OCI-LY1 (cell line): ENCODE data around the gene TBC1D2B.
"Not testable (repeated sequence)": the region's sequence is repeated elsewhere in the genome, so short reads cannot be mapped to it uniquely, and the experiment has no call there.

Source experiments
- H2AFZ ChIP-seq: fragments of 200-600 bp; sonication (generic), shearing (Covaris generic); 2 replicates; pipeline ENCODE4 v1.6.0; 2014; ENCODE audit warnings: antibody characterized with exemption, mild to moderate bottlenecking, low read length
- H3F3A ChIP-seq: fragments of 200-600 bp; sonication (generic), shearing (Covaris generic); 2 replicates; pipeline ENCODE4 v1.6.0; 2014; ENCODE audit warnings: mild to moderate bottlenecking, antibody characterized with exemption, low read length, moderate library complexity; ENCODE audit not compliant: insufficient read depth
- H3K27ac ChIP-seq: fragments of 200-600 bp; sonication (generic); 2 replicates; pipeline ENCODE4 v1.5.1; 2014; ENCODE audit warnings: low read length, mixed run types, mild to moderate bottlenecking, low read depth; ENCODE audit not compliant: poor library complexity, severe bottlenecking
- H3K27me3 ChIP-seq: fragments of 200-600 bp; sonication (generic); 2 replicates; pipeline ENCODE4 v1.6.0; 2014; ENCODE audit warnings: antibody characterized with exemption, mild to moderate bottlenecking, low read length, moderate library complexity; ENCODE audit not compliant: insufficient read depth
- H3K36me3 ChIP-seq: fragments of 200-600 bp; sonication (generic); 2 replicates; pipeline ENCODE4 v1.6.1; 2014; ENCODE audit warnings: mild to moderate bottlenecking, antibody characterized with exemption, low read length, moderate library complexity, mixed read lengths; ENCODE audit not compliant: insufficient read depth
- H3K4me1 ChIP-seq: fragments of 200-600 bp; sonication (generic); 2 replicates; pipeline ENCODE4 v1.5.1; 2014; ENCODE audit warnings: mild to moderate bottlenecking, low read length, moderate library complexity; ENCODE audit not compliant: insufficient read depth, severe bottlenecking
- H3K4me2 ChIP-seq: fragments of 200-600 bp; sonication (generic), shearing (Covaris generic); 2 replicates; pipeline ENCODE4 v1.6.1; 2014; ENCODE audit warnings: low read length
- H3K4me3 ChIP-seq: fragments of 200-600 bp; sonication (generic); 2 replicates; pipeline ENCODE4 v1.5.1; 2014; ENCODE audit warnings: low read length, low read depth, mild to moderate bottlenecking, mixed read lengths; ENCODE audit not compliant: poor library complexity, severe bottlenecking
- H3K79me2 ChIP-seq: fragments of 200-600 bp; shearing (Covaris generic); 2 replicates; pipeline ENCODE4 v1.6.1; 2016; ENCODE audit warnings: mixed run types, low read length, mixed read lengths; ENCODE audit not compliant: insufficient read depth
- H3K9ac ChIP-seq: fragments of 200-600 bp; sonication (generic), shearing (Covaris generic); 2 replicates; pipeline ENCODE4 v1.6.1; 2014; ENCODE audit warnings: mild to moderate bottlenecking, low read length, mixed read lengths
- H3K9me2 ChIP-seq: fragments of 200-600 bp; sonication (generic), shearing (Covaris generic); 2 replicates; pipeline ENCODE4 v1.6.1; 2014; ENCODE audit warnings: low read depth, mild to moderate bottlenecking, low read length, mixed read lengths
- H3K9me3 ChIP-seq: fragments of 200-600 bp; shearing (Covaris generic); 2 replicates; pipeline ENCODE4 v1.6.1; 2014; ENCODE audit warnings: low read length, mixed read lengths
- H4K20me1 ChIP-seq: fragments of 200-600 bp; sonication (generic), shearing (Covaris generic); 2 replicates; pipeline ENCODE4 v1.6.0; 2016; ENCODE audit warnings: mild to moderate bottlenecking, low read length; ENCODE audit not compliant: insufficient read depth
- CTCF ChIP-seq: fragments of 200-600 bp; sonication (generic), shearing (Covaris generic); IDR thresholded peaks from 2 replicates; pipeline ENCODE4 v1.5.1; 2017; ENCODE audit warnings: mild to moderate bottlenecking, antibody characterized with exemption, low read length, moderate library complexity, mixed read lengths
- EZH2 ChIP-seq: fragments of 200-600 bp; sonication (generic), shearing (Covaris generic); IDR thresholded peaks from 2 replicates; pipeline ENCODE4 v1.8.0; 2017; ENCODE audit warnings: borderline replicate concordance, mixed run types, mild to moderate bottlenecking, antibody characterized with exemption, low read length, moderate library complexity, mixed read lengths

The TBC1D2B gene

GRCh38 chr15:77993374-77993911, 84.1 kb downstream of the TBC1D2B start:
- TF ChIP-seq EZH2: no peak
- no peak for TF ChIP-seq CTCF
- Histone ChIP-seq H3K4me2 (peak overlapping the region; percentile 24; the same call in 1 of the 2 replicates), H4K20me1 (no peaks in the 10 kb centered on the region), H3K27me3 (no peaks in the 10 kb centered on the region), H3K9me2 (no peaks in the 10 kb centered on the region), H3F3A (no peaks in the 10 kb centered on the region), H3K4me1 (peaks cover 23% of the 10 kb centered on the region), H3K79me2 (no peaks in the 10 kb centered on the region), H3K27ac (peak overlapping the region; percentile 83), H3K9me3 (no peaks in the 10 kb centered on the region), H3K9ac (no peak overlapping the region; the same call in 1 of the 2 replicates), H3K4me3 (no peak overlapping the region), H3K36me3 (peaks cover 13% of the 10 kb centered on the region), H2AFZ (no peak overlapping the region)

DNA sequence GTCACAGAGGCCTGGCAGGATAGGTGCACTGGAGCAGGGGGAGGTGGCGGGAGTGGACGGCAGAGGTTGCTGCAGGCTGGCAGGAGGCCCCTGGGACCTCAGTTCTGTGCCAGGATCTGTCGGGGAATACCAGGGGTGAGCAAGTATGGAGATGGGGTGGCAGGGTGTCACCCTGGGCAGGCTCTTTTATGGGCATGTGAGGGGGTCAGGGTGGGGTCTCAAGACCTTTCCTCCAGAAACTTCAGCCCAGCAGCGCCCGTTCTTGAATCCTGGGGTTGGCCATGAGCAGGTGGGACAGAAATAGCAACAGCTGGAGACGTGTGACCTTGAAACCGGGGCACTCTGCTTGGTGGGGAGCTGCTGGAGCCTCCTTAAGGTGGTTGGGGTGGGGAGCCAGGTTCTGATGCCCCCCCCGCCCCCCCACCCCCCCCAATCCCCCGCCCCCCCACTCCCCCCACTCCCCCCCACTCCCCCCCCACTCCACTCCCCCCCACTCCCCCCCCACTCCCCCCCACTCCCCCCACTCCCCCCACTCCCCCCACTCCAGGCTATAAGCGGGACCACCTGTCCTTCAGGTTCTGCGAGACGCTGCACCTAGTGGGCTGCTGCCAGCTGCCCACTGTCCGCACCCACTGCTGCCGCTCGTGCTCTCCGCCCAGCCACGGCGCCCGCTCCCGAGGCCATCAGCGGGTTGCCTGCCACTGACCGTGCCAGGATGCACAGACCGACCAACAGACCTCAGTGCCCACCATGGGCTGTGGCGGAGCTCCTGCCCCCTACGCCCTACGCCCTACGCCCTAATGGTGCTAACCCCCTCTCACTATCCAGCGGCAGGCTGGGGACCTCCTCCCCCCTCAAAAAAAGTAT, 84.9 kb downstream of the TBC1D2B start:
- H3K36me3 ChIP-seq: peaks cover 9% of the 10 kb centered on the region
- H3F3A ChIP-seq: no peaks in the 10 kb centered on the region
- H3K4me3 ChIP-seq: no peak overlapping the region
- H3K9me3 ChIP-seq: no peaks in the 10 kb centered on the region
- no peaks in the 10 kb centered on the region for H3K79me2 ChIP-seq
- H3K4me1 ChIP-seq: peaks cover 23% of the 10 kb centered on the region
- TF ChIP-seq EZH2: no peak
- no peak for TF ChIP-seq CTCF
- no peak overlapping the region for H3K4me2 ChIP-seq
- H2AFZ ChIP-seq: no peak overlapping the region
- H3K9ac ChIP-seq: no peak overlapping the region
- no peaks in the 10 kb centered on the region for H3K9me2 ChIP-seq
- H4K20me1 ChIP-seq: no peaks in the 10 kb centered on the region
- no peaks in the 10 kb centered on the region for H3K27me3 ChIP-seq
- no peak overlapping the region for H3K27ac ChIP-seq

- H2AFZ ChIP-seq, H3K4me2 ChIP-seq, H4K20me1 ChIP-seq, H3K9ac ChIP-seq, H3K27ac ChIP-seq, H3K79me2 ChIP-seq, H3F3A ChIP-seq, H3K4me3 ChIP-seq, H3K9me2 ChIP-seq, H3K27me3 ChIP-seq, H3K9me3 ChIP-seq, H3K36me3 ChIP-seq: not testable (repeated sequence)
- H3K4me1 ChIP-seq: peaks cover 23% of the 10 kb centered on the region
Measured at GRCh38 chr15:77991658-77992201, 85.8 kb downstream of the TBC1D2B start.
